Pancreas (tissue), 10 donors: ENCODE measurements around the gene KIAA0825. TPM values are rescaled to one million over a fixed set of nuclear protein-coding genes. Genes with fewer than 3 reads are reported as not detected.

Experiments
- ATAC-seq, 4 donors: fragments of 200-7000 bp; cut with Tn5 transposase; one replicate each; pipeline versions ENCODE4 v1.8.0 to v1.9.1; 2020; ENCODE audit warnings: mild to moderate bottlenecking in 4 of 4, moderate library complexity in 4 of 4
- DNase-seq, 6 donors: peaks; one replicate each; pipeline ENCODE4 v3.0.0-alpha.2; 2020
- FAIRE-seq: peaks from 2 replicates; lab custom pipeline; 2012; peaks lifted over from hg19 to GRCh38; lab: Jason Lieb, UNC
- H3K27ac ChIP-seq, 4 donors: fragments of 200-600 bp; sonication (generic); 1 replicate in 3 of 4; 2 replicates in 1 of 4; pipeline versions ENCODE4 v1.5.0 to v1.8.0; 2020
- H3K27me3 ChIP-seq, 4 donors: fragments of 200-600 bp; one replicate each; pipeline ENCODE4 v1.8.0; 2021
- H3K36me3 ChIP-seq, 3 donors: fragments of 200-600 bp; sonication (generic) in 1 of 3; one replicate each; pipeline versions ENCODE4 v1.5.0 to v1.8.0; 2020 to 2021
- H3K4me1 ChIP-seq, 3 donors: fragments of 200-600 bp; one replicate each; pipeline ENCODE4 v1.8.0; 2021
- H3K4me3 ChIP-seq, 4 donors: fragments of 200-600 bp; sonication (generic) in 2 of 4; one replicate each; pipeline versions ENCODE4 v1.5.0 to v1.8.0; 2020 to 2021
- H3K9me3 ChIP-seq, 4 donors: fragments of 200-600 bp; one replicate each; pipeline ENCODE4 v1.8.0; 2021
- WGBS, 2 donors: extraction: QIAGEN DNeasy Blood & Tissue Kit; methylation state at CpG; one replicate each; pipeline ENCODE4 v1.1.7; 2013; 5-methylcytosine and 5-hydroxymethylcytosine counted together
- intact Hi-C, 3 donors: fragments of 100-400 bp; cut with DNase I; formaldehyde crosslinking; loops; one replicate each; pipeline versions ENCODE4 v1.11.1 to v1.14.2; 2022
- polyA plus RNA-seq, 2 donors: library from polyadenylated mRNA; stranded (reverse); fragments of 200-250 nt; gene quantifications; one replicate each; pipeline ENCODE4 v1.2.3, GENCODE V29; 2013
- total RNA-seq, 6 donors: library from RNA; stranded (reverse); fragmentation: NEBNext Ultra II Directional in 4 of 6; extraction: Animal tissue kit (Norgen Biotek cat#: 25700) in 4 of 6; gene quantifications; one replicate each; pipeline versions ENCODE4 v1.2.1 to v1.2.4, GENCODE V29; 2021 to 2023
- TF ChIP-seq, protein P1 (sequence below), 4 donors: fragments of 200-600 bp; sonication (generic) in 3 of 4; IDR thresholded peaks; one replicate each; pipeline versions ENCODE4 v1.5.0 to v1.8.0; 2021; ENCODE audit warnings: antibody characterized with exemption in 4 of 4
- donor health status: healthy with polysubstance abuse.
- donor health status: DM: no; HTN: no; CAD: no; lungs with moderate emphysema.
- donor health status: DM: no; HTN: no; CAD: no.
- donor health status: control.
- donor health status: control.
- donor health status: Bipolar disorder and iron deficiency.
- donor health status: DM: yes; HTN: yes; CAD: no.
- donor health status: DM: no; HTN: no; CAD: no.
- donor health status: DM: no; HTN: no; CAD: no.
- donor health status: DM: yes; HTN: yes; CAD: no.

KIAA0825 gene
- total and polyA plus RNA-seq, 8 donors, result 0.33 to 3.1 (median 2.0) TPM

DNA sequence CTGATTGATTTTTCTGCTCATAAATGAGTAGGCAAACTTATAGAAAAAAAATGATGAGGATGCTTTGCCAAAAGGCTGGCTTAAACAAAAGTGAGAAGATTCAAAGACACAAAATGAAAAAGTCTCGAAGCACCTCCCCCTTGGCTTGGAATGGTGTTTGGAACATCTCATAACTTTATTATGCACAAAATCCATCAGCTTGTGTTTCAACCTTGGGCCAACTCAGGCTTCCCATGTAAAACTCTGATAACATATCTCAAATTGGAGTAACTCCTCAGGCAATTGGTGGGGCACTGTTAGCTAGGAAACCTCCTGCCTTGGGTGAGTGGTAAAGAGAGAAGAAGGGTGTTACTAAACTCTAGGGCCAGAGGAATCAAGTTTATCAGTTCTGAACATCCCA is 176.3 kb downstream of the KIAA0825 start:
- TF ChIP-seq, protein P1, sequence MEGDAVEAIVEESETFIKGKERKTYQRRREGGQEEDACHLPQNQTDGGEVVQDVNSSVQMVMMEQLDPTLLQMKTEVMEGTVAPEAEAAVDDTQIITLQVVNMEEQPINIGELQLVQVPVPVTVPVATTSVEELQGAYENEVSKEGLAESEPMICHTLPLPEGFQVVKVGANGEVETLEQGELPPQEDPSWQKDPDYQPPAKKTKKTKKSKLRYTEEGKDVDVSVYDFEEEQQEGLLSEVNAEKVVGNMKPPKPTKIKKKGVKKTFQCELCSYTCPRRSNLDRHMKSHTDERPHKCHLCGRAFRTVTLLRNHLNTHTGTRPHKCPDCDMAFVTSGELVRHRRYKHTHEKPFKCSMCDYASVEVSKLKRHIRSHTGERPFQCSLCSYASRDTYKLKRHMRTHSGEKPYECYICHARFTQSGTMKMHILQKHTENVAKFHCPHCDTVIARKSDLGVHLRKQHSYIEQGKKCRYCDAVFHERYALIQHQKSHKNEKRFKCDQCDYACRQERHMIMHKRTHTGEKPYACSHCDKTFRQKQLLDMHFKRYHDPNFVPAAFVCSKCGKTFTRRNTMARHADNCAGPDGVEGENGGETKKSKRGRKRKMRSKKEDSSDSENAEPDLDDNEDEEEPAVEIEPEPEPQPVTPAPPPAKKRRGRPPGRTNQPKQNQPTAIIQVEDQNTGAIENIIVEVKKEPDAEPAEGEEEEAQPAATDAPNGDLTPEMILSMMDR (IDR thresholded peaks at IDR 0.05), result no peak
- ATAC-seq (no peak), DNase-seq (no peak), FAIRE-seq (no peak)
- WGBS, 2 donors, result 84 to 94% methylated on average over 1 of the region's 1 CpG
- Histone ChIP-seq H3K4me1 (no peaks in the 10 kb centered on the region), H3K9me3 (no peaks in the 10 kb centered on the region), H3K4me3 (no peak overlapping the region), H3K27me3 (no peaks in the 10 kb centered on the region), H3K36me3 (peaks cover 0 to 7% (median 0%) of the 10 kb centered on the region in 3 donors), H3K27ac (no peak overlapping the region)
- intact Hi-C loops, result no loop called here

DNA sequence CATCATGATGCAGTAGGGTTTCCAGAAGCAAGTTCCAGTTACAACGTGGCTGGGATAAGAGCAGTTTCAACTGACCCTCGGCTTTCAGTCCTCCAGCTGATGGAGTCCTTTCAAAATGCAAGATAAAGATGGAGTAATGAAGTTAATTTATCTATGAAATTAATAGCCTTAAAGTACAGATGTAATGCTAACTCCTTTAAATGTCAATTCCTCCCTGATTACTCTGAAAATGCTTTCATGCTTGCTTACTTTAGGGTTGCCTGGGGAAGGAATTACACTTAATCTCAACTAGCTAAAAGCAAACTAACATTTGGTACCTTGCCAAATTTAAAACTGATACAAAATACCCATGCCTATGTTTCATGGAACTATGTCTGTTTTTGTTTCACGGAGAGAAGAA is 178.4 kb downstream of the KIAA0825 start:
- Histone ChIP-seq H3K4me3 (no peak overlapping the region), H3K27ac (no peak overlapping the region), H3K27me3 (no peaks in the 10 kb centered on the region), H3K9me3 (no peaks in the 10 kb centered on the region), H3K36me3 (peaks cover 0 to 7% (median 0%) of the 10 kb centered on the region in 3 donors), H3K4me1 (no peaks in the 10 kb centered on the region)
- 46 to 55% methylated on average over 3 of the region's 3 CpGs for WGBS, 2 donors
- ATAC-seq (peak in 1 of 4 donors; percentile 46), DNase-seq (no peak), FAIRE-seq (no peak)
- intact Hi-C loops, result no loop called here
- TF ChIP-seq, protein P1 (IDR thresholded peaks at IDR 0.05), result no peak

DNA sequence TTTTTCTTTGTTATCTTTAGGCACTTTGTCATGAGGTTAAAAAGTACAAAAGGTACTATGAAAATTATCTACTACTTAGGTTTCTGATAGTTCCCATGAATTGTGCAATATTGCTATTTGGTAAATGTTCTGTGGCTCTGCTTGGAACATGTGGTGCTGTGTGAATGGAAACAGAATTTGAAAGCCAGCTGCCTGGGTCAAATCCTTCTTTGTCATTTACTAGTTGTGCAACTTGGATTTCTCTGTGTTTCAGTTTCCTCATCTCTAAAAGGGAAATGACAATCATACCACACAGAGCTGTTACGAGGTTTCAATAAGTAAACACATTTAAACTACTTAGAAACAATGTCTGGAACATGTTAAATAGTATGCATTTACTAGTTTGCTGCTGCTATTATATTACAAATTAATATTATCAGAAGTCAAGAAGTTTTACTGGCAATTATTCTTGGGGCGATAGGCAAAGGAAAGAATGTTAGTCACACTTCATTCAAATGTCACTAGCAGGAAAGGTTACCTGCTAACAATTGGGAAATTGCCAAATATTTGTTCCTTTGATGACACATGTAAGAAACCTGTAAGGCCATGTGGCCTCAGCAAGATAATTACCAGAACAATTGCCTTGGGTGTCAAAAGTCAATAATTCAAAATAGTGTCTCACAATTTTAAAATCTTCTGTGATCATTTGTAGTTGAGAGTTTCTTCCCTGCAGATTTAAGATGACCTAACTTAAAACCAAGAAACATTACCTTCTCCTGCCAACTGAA is 184.8 kb downstream of the KIAA0825 start:
- TF ChIP-seq, protein P1 (IDR thresholded peaks at IDR 0.05), result no peak
- H3K36me3 ChIP-seq, result peaks cover 0 to 7% (median 0%) of the 10 kb centered on the region in 3 donors
- H3K4me1 ChIP-seq, result peaks cover 5 to 23% (median 7%) of the 10 kb centered on the region in 3 donors
- H3K4me3 ChIP-seq, result no peak overlapping the region
- peak overlapping the region in 2 of 4 donors; percentile 16 to 70 for H3K27ac ChIP-seq
- FAIRE-seq (no peak), ATAC-seq (peak; percentile 83 to 90 (median 88)), DNase-seq (peak in 3 of 6 donors; percentile 12 to 68 (median 24))
- intact Hi-C loops, result no loop called here
- no peaks in the 10 kb centered on the region for H3K27me3 ChIP-seq
- no peaks in the 10 kb centered on the region for H3K9me3 ChIP-seq
- 22 to 40% methylated on average over 2 of the region's 2 CpGs for WGBS, 2 donors

DNA sequence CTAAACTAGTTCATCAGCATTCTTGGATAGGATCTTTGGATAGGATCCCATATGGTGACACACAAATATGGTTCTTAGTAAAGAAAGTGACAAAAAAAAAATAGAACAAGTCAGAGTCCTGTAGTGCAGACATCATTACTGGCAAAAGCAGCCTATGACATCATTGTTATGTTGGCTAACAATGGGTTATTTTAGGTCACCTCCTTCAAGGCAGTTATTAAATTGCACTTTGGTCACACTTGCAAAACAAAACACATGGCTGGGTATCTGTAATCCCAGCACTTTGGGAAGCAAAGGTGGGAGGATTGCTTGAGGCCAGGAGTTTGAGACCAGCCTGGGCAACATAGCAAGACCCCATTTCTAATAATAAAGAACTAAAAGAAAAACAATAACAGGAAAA is 185.9 kb downstream of the KIAA0825 start:
- Histone ChIP-seq H3K4me1 (peaks cover 5 to 23% (median 7%) of the 10 kb centered on the region in 3 donors), H3K9me3 (no peaks in the 10 kb centered on the region), H3K27me3 (no peaks in the 10 kb centered on the region), H3K36me3 (peaks cover 0 to 2% (median 0%) of the 10 kb centered on the region in 3 donors), H3K27ac (peak overlapping the region in 2 of 4 donors; percentile 16 to 70), H3K4me3 (no peak overlapping the region)
- DNase-seq, result peak in 1 of 6 donors; percentile 40
- TF ChIP-seq, protein P1 (IDR thresholded peaks at IDR 0.05), result no peak
- peak; percentile 72 to 88 (median 80) for ATAC-seq
- intact Hi-C loops, result no loop called here
- FAIRE-seq, result no peak

DNA sequence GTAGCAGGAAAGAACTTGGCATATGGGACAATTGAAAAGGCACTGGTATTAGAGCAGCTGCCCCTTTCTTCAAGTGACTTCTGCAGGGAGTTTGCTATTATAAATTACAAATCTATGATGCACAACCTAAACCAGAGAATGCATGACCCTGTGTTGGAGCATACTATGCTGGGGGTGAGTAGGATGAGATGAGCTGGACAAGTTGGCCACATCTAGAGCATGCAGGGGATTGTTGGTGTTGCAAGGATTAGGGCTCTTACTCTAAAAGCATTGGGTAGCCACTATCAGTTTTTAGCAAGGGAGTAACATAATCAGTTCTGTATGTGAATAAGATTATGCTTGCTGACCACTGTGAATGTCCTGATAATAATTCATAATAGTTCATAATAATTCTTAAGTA is 186.7 kb downstream of the KIAA0825 start:
- intact Hi-C loops, result no loop called here
- Histone ChIP-seq H3K4me3 (no peak overlapping the region), H3K27ac (no peak overlapping the region), H3K27me3 (no peaks in the 10 kb centered on the region), H3K9me3 (no peaks in the 10 kb centered on the region), H3K36me3 (no peaks in the 10 kb centered on the region), H3K4me1 (peaks cover 5 to 23% (median 7%) of the 10 kb centered on the region in 3 donors)
- FAIRE-seq, result no peak
- TF ChIP-seq, protein P1 (IDR thresholded peaks at IDR 0.05), result no peak
- no peak for ATAC-seq
- DNase-seq, result no peak
